OCI-LY7 (cell line): ENCODE results near the gene COL4A2. TPM values are rescaled to one million over a fixed set of nuclear protein-coding genes. Genes with fewer than 3 reads are reported as not detected.

ENCODE experiments used
- BruUV-seq: library from RNA; stranded (reverse); fragments of 400-500 nt; replicated peaks from 2 replicates; lab custom pipeline; 2021; lab: Mats Ljungman, UMichigan
- CTCF ChIA-PET: fragments of 300-600 bp; sonication (Branson Sonifier 250); formaldehyde crosslinking; loops from one replicate; lab custom pipeline; 2022; ENCODE audit warnings: antibody characterized with exemption; ENCODE audit not compliant: unreplicated experiment; lab: Charles Lee
- POLR2A ChIA-PET: fragments of 300-600 bp; sonication (Branson Sonifier 250); formaldehyde crosslinking; loops from one replicate; lab custom pipeline; 2022; ENCODE audit warnings: antibody characterized with exemption; lab: Charles Lee
- DNase-seq: peaks from one replicate; pipeline ENCODE4 v3.0.0-alpha.2; 2015; ENCODE audit warnings: low spot score
- H2AFZ ChIP-seq: fragments of 200-600 bp; sonication (generic), shearing (Covaris generic); 2 replicates; pipeline ENCODE4 v1.6.1; 2014; ENCODE audit warnings: mild to moderate bottlenecking, antibody characterized with exemption, low read length, moderate library complexity
- H3K27ac ChIP-seq: fragments of 200-600 bp; sonication (generic); 2 replicates; pipeline ENCODE4 v1.5.1; 2014; ENCODE audit warnings: mixed run types, low read depth, mild to moderate bottlenecking, moderate library complexity, low read length, inconsistent platforms; ENCODE audit not compliant: poor library complexity, severe bottlenecking
- H3K36me3 ChIP-seq: fragments of 200-600 bp; sonication (generic); 2 replicates; pipeline ENCODE4 v1.6.1; 2014; ENCODE audit warnings: mild to moderate bottlenecking, antibody characterized with exemption, low read length, moderate library complexity, mixed read lengths; ENCODE audit not compliant: insufficient read depth
- H3K4me1 ChIP-seq: fragments of 200-600 bp; sonication (generic); 2 replicates; pipeline ENCODE4 v1.5.1; 2014; ENCODE audit warnings: mild to moderate bottlenecking, low read length; ENCODE audit not compliant: insufficient read depth, poor library complexity, severe bottlenecking
- H3K4me2 ChIP-seq: fragments of 200-600 bp; sonication (generic); 2 replicates; pipeline ENCODE4 v1.6.1; 2014; ENCODE audit warnings: mild to moderate bottlenecking, low read length
- H3K4me3 ChIP-seq: fragments of 200-600 bp; sonication (generic); 2 replicates; pipeline ENCODE4 v1.5.1; 2014; ENCODE audit warnings: mild to moderate bottlenecking, low read depth, low read length; ENCODE audit not compliant: poor library complexity, severe bottlenecking
- H3K79me2 ChIP-seq: fragments of 200-600 bp; sonication (generic); 2 replicates; pipeline ENCODE4 v1.6.1; 2016; ENCODE audit warnings: low read depth, mild to moderate bottlenecking, low read length, moderate library complexity, mixed read lengths; ENCODE audit not compliant: insufficient read depth
- H3K9me2 ChIP-seq: fragments of 200-600 bp; sonication (generic); 2 replicates; pipeline ENCODE4 v1.6.1; 2016; ENCODE audit warnings: mild to moderate bottlenecking, low read length, mixed read lengths; ENCODE audit not compliant: insufficient read depth
- H3K9me3 ChIP-seq: fragments of 200-600 bp; sonication (generic); 2 replicates; pipeline ENCODE4 v1.6.1; 2014; ENCODE audit warnings: mild to moderate bottlenecking, mixed run types, low read length, mixed read lengths
- H4K20me1 ChIP-seq: fragments of 200-600 bp; sonication (generic); 2 replicates; pipeline ENCODE4 v1.6.1; 2014; ENCODE audit warnings: mild to moderate bottlenecking, antibody characterized with exemption, low read length, moderate library complexity, mixed read lengths; ENCODE audit not compliant: insufficient read depth
- CTCF ChIP-seq: fragments of 200-600 bp; sonication (generic); conservative IDR thresholded peaks from 2 replicates; pipeline ENCODE4 v1.5.1; 2014; ENCODE audit warnings: mild to moderate bottlenecking, antibody characterized with exemption, low read length, moderate library complexity, mixed read lengths
- EZH2phosphoT487 ChIP-seq: fragments of 200-600 bp; sonication (generic); IDR thresholded peaks from 2 replicates; pipeline ENCODE4 v1.6.1; 2018; ENCODE audit warnings: low read depth, borderline replicate concordance, mild to moderate bottlenecking, mixed run types, antibody characterized with exemption, low read length, moderate library complexity, mixed read lengths
- intact Hi-C: fragments of 100-400 bp; cut with micrococcal nuclease; formaldehyde crosslinking; loops from one replicate; pipeline ENCODE4 v1.10.0; 2022; ENCODE audit not compliant: unreplicated experiment
- total RNA-seq, 2 experiments: library from RNA; depleted of rRNA in 1 of 2; stranded (reverse); fragments of >200 nt in 1 of 2; shearing (Covaris generic) in 1 of 2; gene quantifications; 2 replicates each; pipeline ENCODE4 v1.2.3, GENCODE V29; 2014 to 2022

COL4A2 gene
- total RNA-seq, 2 experiments from 2014 or later: 0.34 TPM; not detected in 1

DNA sequence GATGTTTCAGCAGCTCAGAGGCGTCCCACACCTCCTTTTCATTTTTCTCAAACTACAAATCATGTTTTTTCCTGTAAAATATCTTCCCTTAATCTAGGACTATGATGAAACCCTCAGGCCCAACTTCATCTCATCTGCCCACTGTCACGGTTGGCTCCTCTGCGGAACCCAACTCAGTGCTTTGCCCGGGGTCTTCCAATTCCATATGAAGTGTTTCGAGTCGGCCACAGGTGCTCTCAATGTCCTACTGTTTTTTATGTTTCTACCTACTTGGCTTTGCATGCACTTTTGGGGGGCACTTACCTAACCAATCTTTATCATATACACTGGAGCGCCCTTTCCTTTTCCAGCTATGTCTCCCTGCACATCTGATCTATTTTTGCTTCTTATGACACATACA is 28.2 kb upstream of the COL4A2 start:
- Histone ChIP-seq H3K9me2 (no peaks in the 10 kb centered on the region), H2AFZ (no peak overlapping the region), H3K36me3 (no peaks in the 10 kb centered on the region), H3K4me1 (no peaks in the 10 kb centered on the region), H4K20me1 (no peaks in the 10 kb centered on the region), H3K4me3 (no peak overlapping the region), H3K4me2 (no peak overlapping the region), H3K79me2 (no peaks in the 10 kb centered on the region), H3K9me3 (no peaks in the 10 kb centered on the region), H3K27ac (no peak overlapping the region)
- DNase-seq: no peak
- intact Hi-C loops: no loop called here
- no TSS peak for BruUV-seq
- ChIA-PET CTCF (no interaction called here), POLR2A (no interaction called here)
- TF ChIP-seq CTCF (no peak), EZH2phosphoT487 (no peak)

- no peaks in the 10 kb centered on the region for H4K20me1 ChIP-seq
- ChIA-PET POLR2A (no interaction called here), CTCF (no interaction called here)
- H3K4me2 ChIP-seq: no peak overlapping the region
- no peaks in the 10 kb centered on the region for H3K36me3 ChIP-seq
- no TSS peak for BruUV-seq
- no peak overlapping the region for H3K27ac ChIP-seq
- no peak overlapping the region for H2AFZ ChIP-seq
- no peaks in the 10 kb centered on the region for H3K9me2 ChIP-seq
- no peak for DNase-seq
- H3K4me3 ChIP-seq: no peak overlapping the region
- TF ChIP-seq CTCF: no peak
- no peak for TF ChIP-seq EZH2phosphoT487
- H3K9me3 ChIP-seq: no peaks in the 10 kb centered on the region
- intact Hi-C loops: no loop called here
- no peaks in the 10 kb centered on the region for H3K79me2 ChIP-seq
- no peaks in the 10 kb centered on the region for H3K4me1 ChIP-seq
Observed at GRCh38 chr13:110279684-110280083, 27.4 kb upstream of the COL4A2 start.

DNA sequence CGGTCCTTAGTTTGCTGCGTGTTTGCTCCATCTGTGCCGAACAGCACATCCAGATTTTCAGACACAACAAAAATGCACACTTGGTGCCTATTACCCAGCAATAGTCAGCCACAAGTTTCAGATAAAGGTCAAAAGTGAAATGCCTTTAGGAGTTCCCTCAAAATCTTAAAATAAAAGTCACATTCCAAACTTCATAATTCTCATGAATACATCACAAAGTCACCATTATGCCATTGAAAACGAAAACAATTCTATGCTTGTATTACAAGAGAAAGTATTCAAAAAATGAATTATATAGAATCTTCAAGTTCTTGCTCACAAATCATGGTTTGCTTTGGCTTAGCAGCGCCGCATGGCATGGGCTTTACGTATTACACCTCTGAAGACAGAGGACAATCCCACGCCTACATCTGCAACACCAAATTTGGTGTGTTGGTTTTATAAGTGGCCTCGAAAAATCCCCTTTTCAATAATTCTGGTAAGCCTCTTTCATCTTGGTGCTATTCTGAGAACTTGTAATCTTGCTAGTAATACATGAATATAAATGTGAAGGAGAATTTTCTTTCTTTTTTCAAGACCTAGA is 26.8 kb upstream of the COL4A2 start:
- no peak overlapping the region for H3K27ac ChIP-seq
- POLR2A ChIA-PET: no interaction called here
- H3K36me3 ChIP-seq: no peaks in the 10 kb centered on the region
- no peak overlapping the region for H2AFZ ChIP-seq
- H3K4me2 ChIP-seq: no peak overlapping the region
- H3K79me2 ChIP-seq: no peaks in the 10 kb centered on the region
- no peaks in the 10 kb centered on the region for H3K4me1 ChIP-seq
- no peaks in the 10 kb centered on the region for H4K20me1 ChIP-seq
- BruUV-seq: no TSS peak
- no peak overlapping the region for H3K4me3 ChIP-seq
- DNase-seq: no peak
- CTCF ChIA-PET: no interaction called here
- H3K9me2 ChIP-seq: no peaks in the 10 kb centered on the region
- TF ChIP-seq EZH2phosphoT487 (no peak), CTCF (no peak)
- intact Hi-C loops: no loop called here
- H3K9me3 ChIP-seq: no peaks in the 10 kb centered on the region
